GM12873 (cell line): ENCODE measurements around the gene SMG7.

ENCODE experiments used
- TF ChIP-seq, protein P1 (sequence below): IDR thresholded peaks from 2 replicates; pipeline ENCODE4 v1.5.1; 2012; ENCODE audit warnings: low read depth, mild to moderate bottlenecking, moderate library complexity, low read length, control low read depth; ENCODE audit not compliant: insufficient read depth; ENCODE audit errors: missing control alignments

SMG7 gene

DNA sequence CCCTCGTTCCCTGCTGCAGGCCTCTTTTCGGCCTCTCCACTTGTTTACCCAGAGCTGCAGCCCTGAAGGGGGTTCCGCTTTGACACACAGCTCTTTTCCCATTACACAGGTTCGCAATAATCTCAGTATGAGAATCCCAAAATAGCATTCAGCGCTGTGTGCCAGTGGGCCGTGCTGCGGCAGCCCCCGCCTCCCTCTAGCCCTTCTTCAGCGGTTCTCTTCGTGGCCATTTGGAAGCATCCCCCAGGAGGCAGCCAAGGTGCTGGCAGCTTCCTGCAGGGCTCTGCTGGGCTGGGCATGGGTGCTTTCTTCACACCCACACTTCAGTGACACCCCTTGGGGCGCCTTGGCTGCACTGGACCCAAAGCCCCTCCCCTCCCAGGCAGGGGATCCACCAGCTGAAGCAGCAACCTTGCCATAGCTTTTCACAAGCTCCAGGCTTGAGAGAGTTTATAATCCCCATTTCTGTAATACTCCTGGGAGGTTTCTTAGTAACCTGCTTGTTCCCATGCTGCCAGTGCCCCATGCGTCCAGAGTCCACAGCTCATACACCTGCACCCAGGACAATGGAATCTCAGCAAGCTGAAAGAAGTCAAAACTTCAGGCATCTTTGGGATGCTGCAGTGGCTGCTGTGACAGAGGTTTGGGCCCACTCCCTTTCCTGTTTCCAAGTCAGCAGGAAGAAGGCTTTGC, 109.9 kb downstream of the SMG7 start:
- TF ChIP-seq, protein P1, sequence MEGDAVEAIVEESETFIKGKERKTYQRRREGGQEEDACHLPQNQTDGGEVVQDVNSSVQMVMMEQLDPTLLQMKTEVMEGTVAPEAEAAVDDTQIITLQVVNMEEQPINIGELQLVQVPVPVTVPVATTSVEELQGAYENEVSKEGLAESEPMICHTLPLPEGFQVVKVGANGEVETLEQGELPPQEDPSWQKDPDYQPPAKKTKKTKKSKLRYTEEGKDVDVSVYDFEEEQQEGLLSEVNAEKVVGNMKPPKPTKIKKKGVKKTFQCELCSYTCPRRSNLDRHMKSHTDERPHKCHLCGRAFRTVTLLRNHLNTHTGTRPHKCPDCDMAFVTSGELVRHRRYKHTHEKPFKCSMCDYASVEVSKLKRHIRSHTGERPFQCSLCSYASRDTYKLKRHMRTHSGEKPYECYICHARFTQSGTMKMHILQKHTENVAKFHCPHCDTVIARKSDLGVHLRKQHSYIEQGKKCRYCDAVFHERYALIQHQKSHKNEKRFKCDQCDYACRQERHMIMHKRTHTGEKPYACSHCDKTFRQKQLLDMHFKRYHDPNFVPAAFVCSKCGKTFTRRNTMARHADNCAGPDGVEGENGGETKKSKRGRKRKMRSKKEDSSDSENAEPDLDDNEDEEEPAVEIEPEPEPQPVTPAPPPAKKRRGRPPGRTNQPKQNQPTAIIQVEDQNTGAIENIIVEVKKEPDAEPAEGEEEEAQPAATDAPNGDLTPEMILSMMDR: no peak

DNA sequence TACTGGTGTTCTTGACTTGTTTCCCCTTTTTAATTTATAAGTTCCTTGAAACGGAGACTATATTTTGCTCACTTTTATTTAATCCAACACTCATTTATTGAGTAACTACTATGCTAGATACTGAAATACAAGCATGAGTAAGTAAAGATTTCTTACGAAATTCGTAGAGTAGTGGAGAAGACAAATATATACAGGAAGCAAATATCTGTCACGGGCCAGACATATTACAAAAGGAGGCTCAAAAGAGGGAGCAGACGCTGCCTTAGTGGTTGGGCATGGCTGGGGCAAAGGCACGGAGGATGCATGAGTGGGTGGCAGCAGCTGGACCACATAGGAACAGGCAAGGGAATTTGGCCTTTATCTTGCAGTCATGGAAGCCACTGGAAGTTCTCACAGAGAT, 111.2 kb downstream of the SMG7 start:
- TF ChIP-seq, protein P1: no peak

DNA sequence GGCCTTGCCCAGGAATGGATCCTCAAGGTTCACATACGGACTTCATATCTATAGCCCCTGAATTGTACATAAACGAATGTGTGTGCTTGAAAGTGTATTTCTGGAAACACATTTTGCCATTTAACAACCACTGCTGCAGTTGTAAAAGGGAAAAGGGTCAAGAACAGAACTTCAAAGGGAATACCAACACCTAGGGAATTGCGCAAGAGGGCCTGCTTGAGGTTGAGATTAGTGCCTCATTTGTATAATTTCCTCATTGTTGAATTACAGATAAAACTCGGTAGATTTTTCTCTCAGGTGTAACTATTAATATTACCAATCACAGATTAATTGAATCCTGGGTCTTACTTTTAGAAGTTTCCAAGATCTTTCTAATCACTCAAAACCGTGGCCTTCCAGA, 111.8 kb downstream of the SMG7 start:
- TF ChIP-seq, protein P1: no peak

DNA sequence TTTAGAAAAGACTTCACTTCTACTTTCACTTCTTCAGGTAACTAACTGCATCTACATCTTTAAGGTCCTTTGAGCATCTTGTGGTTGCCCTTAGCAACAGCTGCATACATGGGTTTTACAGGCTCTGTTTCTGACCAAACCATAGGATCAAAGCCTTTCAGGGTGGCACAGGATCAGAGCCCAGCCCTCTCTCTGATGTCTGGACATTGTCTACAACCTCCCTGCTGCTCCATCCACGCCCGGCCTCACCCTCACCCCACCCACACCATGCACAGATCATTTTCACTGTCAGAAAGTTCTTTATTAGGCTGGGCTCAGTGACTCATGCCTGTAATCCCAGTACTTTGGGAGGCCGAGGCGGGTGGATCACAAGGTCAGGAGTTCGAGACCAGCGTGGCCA, 112.7 kb downstream of the SMG7 start:
- TF ChIP-seq, protein P1: no peak

DNA sequence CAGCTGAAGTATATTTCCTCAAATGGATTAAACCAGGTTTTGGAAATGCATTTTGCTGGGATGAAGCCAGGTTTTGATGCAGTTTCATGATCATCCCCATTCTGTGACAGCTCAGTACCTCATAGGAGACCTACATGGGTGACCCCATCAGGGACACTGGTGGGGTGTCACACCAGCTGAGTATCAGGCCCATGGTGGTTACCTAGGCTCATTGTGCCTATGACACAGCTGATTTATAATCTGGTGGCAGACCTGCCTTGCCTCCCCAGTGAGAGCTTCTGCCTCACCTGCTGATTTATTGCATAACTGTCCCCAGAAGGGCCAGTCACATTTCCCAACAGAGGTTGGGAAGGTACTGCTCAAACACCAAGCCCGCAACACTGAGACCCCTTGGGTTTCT, 114.2 kb downstream of the SMG7 start:
- TF ChIP-seq, protein P1: no peak

DNA sequence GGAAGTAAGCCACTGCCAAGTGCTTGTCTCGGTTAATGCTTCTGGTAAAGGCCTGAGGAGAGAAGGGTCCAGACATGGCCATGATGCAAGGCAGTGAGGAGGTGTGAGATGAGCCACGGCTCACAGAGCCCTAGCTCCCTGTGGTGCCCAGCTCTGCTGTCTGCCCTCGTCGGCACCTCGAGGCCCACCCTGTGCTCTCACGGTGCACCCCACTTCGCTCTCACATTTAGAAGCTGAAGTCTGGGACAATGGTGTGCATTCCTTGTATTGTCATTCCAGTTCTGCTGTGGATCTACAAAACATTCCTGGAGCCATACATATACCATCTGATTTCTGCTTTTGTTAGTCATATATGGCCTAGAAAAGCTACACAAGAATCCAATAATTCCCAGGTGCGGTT, 114.6 kb downstream of the SMG7 start:
- TF ChIP-seq, protein P1: no peak

DNA sequence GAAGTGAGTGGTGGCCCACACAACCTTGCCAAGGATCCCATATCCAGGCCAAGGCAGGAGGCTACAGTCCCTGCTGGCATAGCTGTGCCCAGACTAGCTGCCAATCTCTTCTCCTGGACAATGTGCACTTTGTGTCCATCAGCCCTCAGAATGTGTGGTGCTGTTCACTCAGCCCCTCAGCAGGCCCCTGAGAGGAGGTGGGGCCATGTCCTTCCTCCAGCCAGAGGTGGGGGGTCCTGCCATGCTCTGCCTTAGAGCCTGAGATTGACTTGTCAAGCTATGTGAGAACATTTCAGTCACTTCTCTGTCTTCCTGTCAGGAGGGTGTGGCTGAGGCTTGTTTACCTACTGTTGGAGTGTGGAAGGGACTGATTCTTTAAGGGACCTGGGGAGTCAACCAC, 116.5 kb downstream of the SMG7 start:
- TF ChIP-seq, protein P1: no peak
